ENCODE measurements around the gene IGLL5.
"Not testable (repeated sequence)": the region's sequence is repeated elsewhere in the genome, so short reads cannot be mapped to it uniquely, and the experiment has no call there.

The IGLL5 gene

GRCh38 chr22:22884888-22885840 lies 2.5 kb upstream of the IGLL5 start:
- no peak for DNase-seq

DNA sequence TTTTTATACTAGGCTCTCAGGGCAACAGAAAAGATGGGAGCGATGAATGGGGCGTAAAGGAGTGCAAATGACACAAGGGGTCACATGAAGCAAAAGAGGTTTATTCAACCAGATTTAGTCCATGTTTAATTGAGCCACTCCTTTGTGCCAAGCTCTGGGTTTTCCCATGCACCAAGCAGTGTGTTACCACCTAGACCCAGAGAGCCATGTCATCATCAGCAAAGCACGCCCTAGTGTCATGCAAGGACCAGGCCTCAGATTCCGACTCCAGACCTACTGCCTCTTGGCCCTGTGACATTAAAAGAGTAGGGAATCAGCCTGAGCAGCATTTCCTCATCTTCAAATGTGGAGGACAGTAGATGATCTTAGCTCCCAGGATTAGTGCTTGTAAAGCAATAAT lies 1.1 kb upstream of the IGLL5 start:
- no peak for DNase-seq

DNA sequence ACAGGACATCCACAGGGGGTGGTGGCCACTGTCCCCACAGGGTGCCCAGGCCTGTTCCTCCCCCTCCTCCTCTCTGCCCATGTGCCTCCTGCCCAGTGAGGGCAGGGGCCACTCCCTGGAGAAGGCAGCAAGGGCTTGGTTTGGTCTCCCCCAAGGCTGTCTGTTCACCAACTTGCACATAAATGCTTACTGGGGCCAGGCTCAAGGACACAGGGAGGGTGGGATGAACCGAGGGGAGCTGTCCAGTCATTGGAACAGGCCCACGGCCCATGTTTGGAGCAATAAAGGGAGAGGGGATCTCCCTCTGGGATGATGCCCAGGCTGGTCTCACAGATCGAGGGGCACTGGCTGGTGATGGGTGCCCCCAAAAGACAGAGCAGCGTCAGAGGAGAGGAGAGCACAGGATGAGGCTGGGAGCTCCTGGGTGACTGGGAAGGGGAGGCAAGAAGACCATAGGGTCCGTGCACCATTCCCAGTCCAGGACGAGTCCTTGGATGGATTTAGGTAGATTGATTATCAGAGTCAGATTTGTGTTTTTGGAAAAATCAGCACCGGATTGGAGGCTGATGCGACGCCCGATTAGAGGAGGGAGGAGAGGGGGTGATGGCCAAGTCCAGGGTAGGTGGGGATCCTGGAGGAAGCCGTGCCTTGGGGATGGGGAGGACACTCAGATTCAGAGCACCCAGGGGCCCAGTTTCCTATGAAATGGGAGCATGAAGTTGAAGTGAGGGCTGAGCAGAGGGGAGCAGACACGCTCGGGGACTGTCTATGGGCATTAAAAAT lies 1.1 kb downstream of the IGLL5 start:
- DNase-seq: no peak

DNA sequence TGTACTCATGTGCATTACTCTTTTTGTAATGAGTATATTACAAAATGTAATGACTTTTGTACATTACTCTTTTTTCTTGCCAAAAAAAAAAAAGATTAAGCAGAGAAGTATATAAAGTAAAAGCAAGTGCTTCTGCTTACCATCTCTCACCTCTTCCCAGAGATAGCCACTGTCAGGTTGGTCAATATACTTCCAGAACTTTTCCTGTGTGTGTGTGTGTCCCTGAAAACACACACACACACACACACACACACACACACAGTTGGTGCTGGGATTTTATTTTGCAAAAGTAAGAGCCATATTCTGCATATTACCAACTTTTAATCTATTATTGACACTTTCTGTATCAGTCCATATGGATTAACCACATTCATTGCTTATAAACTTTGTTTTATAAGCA lies 2.5 kb downstream of the IGLL5 start:
- no peak for DNase-seq

DNA sequence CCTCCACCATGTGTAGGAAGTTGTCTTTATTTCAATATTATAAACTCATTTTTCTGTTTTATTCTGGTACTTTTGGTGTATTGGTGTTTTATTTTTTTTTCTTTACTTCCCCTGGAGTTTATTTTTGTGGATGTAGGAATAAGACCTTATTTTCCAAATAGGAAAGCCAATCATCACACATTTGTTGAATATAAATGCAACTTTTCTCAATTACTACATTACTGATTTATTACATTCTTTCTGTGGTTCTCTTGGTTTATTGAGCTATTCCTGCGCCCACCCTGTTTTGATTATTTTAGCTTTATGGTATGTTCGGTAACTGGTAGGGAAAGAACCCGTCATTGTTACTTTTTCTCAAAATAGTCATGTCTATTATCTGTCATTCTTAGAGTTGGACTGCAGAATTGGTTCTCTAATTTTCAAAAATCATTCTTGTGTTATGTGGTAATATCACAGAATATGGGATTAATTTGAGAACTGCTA lies 3.6 kb downstream of the IGLL5 start:
- no peak for DNase-seq

DNA sequence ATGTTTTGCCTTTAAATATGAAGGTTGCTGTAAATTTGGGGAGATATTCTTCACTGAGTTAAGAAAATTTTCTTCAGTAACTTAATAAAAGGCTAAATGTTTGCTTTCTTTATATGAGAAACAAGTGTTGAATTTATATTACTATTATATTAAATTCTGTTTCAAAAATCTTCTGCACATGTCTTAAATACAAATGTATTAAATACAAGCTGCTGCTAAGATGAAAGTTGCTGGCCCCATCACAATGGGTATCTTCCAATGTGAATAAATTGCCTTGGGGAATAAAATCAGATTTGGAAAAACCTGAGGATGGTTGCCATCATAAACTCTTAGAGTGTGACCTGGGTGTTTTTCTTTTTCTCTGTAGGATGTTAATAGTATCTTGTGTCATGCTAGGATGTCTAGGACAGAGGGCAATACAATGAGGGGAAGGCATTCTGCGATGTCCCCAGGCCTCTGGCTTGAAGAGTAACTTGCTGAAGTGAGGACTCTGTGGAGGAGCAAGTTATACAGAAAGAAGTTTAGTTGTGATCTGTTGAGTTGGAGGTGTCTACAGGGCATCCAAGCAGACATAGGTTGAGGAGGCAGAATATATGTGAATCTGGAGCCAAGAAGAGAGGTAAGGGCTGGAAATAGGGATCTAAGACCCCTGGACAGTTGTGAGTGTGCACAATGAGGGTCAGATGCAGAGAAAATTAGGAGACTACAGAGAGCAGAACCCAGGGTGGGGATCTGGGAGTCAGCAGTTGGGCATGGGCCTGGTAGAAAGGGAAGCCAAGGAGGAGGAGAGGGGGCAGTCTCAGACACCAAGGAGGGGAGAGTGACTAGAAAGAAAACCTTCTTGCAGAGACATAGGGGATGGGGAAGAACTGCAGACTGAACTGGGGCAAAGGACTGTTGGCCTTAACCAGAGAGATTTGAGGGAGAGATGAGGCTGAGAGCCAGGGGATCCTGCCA lies 4.8 kb downstream of the IGLL5 start:
- no peak for DNase-seq

GRCh38 chr22:22893077-22893805 lies 5.6 kb downstream of the IGLL5 start:
- no peak for DNase-seq

DNA sequence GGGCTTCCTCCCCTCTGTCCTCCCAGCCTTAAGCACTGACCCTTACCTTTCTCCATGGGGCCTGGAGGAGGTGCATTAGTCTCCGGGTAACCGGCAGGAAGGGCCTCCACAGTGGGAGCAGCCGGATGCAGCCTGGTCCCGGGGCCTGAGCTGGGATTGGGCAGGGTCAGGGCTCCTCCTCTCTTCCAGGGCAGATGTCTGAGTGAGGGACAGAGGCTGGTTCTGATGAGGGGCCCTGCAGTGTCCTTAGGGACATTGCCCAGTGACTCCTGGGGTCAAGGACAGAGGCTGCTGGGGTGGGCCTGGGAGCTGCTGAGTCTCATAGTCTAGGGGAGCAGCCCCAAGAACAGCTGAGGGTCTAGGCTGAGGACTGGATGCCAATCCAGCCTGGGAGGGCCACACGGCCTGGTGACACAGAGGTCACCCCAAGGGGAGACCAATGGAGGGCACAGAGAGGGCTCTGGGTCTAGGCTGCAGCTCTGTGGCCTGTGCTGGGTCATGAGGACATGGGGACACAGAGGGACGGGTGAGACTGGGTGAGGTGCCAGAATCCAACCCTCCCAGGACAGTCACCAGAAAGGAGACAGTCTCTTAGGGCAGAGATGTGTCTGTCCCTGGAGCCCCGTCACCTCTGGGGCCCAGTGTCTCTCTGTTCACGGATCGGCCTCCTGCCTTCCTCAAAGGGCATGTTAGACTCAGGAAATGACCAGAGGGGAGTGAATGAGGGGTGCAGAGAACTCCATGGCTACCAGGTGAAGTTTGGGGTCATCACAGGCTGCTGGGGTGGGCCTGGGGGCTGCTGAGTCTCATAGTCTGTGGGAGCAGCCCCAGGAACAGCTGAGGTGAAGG lies 6.5 kb downstream of the IGLL5 start:
- no peak for DNase-seq

DNA sequence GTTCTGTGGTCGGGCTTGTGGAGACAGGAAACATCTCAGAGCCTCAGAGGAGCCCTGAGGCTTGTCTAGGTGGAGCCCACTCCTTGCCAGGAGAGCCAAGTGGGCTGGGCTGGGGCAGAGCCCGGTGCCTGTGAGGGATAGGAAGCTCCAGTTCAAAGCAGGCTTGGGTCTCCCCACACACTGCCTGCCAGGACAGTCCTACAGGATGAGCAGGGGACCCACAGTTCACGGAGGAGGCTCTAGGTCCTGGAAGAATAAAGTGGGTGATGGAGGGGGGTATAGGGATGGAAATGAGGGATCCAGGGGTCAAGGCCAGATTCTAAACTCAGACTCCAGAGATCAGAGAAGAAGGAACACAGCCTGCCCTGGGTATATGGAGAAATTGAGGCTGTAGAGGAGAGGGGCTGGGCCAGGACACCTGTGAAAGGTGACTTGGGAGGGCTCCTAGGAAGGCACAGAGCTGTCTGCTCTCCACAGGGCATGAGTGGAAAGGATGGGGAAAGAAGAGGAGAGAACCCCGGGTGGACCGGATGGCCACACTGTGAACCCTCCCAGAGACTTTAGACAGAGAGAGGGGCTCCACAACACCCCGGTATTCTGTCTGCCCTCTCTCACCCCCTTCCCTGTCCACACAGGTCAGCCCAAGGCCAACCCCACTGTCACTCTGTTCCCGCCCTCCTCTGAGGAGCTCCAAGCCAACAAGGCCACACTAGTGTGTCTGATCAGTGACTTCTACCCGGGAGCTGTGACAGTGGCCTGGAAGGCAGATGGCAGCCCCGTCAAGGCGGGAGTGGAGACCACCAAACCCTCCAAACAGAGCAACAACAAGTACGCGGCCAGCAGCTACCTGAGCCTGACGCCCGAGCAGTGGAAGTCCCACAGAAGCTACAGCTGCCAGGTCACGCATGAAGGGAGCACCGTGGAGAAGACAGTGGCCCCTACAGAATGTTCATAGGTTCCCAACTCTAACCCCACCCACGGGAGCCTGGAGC lies 7.4 kb downstream of the IGLL5 start:
- no peak for DNase-seq

DNA sequence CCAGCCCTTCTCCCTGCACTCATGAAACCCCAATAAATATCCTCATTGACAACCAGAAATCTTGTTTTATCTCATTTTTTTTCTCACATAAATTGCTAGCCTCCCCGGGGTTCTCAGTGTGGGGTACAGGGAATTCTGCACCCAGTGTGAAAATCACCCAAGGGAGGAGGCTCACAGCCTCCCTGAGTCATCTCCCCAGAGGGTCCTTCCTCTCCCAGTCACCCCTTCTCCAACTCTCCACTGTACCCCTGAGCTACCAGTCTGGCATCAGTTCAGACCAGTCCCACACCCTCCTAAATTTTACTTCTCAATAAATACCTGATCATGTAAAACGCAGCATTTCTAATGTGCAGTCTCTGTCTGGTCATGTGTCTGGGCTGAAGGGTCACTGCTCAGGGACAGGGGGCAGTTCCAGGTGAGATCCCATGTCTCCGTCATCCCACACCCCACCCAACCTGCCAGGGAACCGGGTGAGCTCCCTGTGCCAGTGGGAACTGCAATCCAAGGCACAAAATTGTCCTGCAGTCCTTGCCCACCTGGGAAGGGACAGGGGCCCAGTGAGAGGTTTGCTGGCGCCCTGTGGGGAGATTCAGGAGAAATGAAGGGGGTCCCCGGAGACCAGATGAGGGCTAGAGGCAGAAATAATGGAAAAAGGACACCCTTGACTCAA lies 8.3 kb downstream of the IGLL5 start:
- DNase-seq: no peak

DNA sequence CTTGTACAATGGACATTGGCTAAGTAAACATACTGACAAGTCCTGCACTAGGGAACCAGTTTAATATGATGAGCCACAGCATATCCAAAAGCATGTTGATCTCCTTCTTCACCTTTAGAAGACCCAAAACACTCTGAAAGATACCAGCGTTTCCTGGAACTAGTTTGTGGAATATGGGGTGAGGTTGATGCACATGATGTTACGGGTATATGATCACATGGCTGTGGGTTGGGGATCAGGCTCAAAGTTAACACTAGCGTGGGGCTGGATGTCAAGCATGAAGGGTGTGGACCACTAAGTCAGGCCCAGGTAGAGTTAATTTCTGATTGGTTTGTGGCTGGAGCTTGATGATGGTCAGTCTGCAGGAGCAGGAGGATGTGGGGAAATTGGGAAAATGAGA lies 9.0 kb downstream of the IGLL5 start:
- DNase-seq: no peak

- DNase-seq: no peak
These were observed 9.5 kb downstream of the IGLL5 start for GRCh38 chr22:22897091-22897490.

- no peak for DNase-seq
These were observed 10.3 kb downstream of the IGLL5 start for GRCh38 chr22:22897947-22898346.

- not testable (repeated sequence) for DNase-seq
These were observed 10.9 kb downstream of the IGLL5 start for GRCh38 chr22:22898411-22898950.

GRCh38 chr22:22899342-22900080 lies 11.9 kb downstream of the IGLL5 start:
- DNase-seq: not testable (repeated sequence)

DNA sequence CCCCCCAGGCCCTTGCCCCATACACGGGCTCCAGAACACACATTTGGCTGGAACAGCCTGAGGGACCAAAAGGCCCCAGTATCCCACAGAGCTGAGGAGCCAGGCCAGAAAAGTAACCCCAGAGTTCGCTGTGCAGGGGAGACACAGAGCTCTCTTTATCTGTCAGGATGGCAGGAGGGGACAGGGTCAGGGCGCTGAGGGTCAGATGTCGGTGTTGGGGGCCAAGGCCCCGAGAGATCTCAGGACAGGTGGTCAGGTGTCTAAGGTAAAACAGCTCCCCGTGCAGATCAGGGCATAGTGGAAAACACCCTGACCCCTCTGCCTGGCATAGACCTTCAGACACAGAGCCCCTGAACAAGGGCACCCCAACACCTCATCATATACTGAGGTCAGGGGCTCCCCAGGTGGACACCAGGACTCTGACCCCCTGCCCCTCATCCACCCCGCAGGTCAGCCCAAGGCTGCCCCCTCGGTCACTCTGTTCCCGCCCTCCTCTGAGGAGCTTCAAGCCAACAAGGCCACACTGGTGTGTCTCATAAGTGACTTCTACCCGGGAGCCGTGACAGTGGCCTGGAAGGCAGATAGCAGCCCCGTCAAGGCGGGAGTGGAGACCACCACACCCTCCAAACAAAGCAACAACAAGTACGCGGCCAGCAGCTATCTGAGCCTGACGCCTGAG lies 13.1 kb downstream of the IGLL5 start:
- DNase-seq: not testable (repeated sequence)

GRCh38 chr22:22901578-22902218 lies 14.1 kb downstream of the IGLL5 start:
- DNase-seq: no peak

All from suppressor macrophage treated with lipopolysaccharide for 4 hours (primary cell).